ENCODE data around the gene INHBA. TPM values are rescaled to one million over a fixed set of nuclear protein-coding genes. Genes with fewer than 3 reads are reported as not detected.

Gene INHBA
- total and polyA plus RNA-seq, 9 of the 15 experiments (the other 6 are each of a cell fraction or from before 2014, with no cell fraction given): 0.02 to 0.04 TPM; not detected in 7

- no peak for TF ChIP-seq ZNF12 (CRISPR knock-in tag; IDR thresholded peaks at IDR 0.05)
- no peak for TF ChIP-seq CREM (IDR thresholded peaks at IDR 0.05; ENCODE audit: low read depth)
- TF ChIP-seq CREB3 (tag; conservative IDR thresholded peaks at IDR 0.05; ENCODE audit: low read depth): peak; percentile 94
- TF ChIP-seq ZNF589 (CRISPR knock-in tag; IDR thresholded peaks at IDR 0.05; ENCODE audit: low read depth): peak; percentile 60; the same call in 1 of the 2 replicates
- TF ChIP-seq ZNF408 (CRISPR knock-in tag; IDR thresholded peaks at IDR 0.05; ENCODE audit: low read depth): no peak
- no peak for TF ChIP-seq ZNF75A (CRISPR knock-in tag; IDR thresholded peaks at IDR 0.05)
- no peak for TF ChIP-seq ZBTB5 (IDR thresholded peaks at IDR 0.05)
- TF ChIP-seq LARP7 (IDR thresholded peaks at IDR 0.05): no peak
- TF ChIP-seq ZNF639 (CRISPR knock-in tag; conservative IDR thresholded peaks at IDR 0.05 in 1 of 2, IDR thresholded peaks at IDR 0.05 in 1 of 2): peak in 1 of 2 experiments; percentile 94; a peak in 2 of 4 replicates
- TF ChIP-seq ZBTB9 (CRISPR knock-in tag; IDR thresholded peaks at IDR 0.05): peak; percentile 54; the same call in 1 of the 2 replicates
- TF ChIP-seq ZNF444 (CRISPR knock-in tag; IDR thresholded peaks at IDR 0.05): no peak; the same call in 1 of the 2 replicates
- TF ChIP-seq NEUROD1 (IDR thresholded peaks at IDR 0.05; ENCODE audit: borderline replicate concordance, low read depth, low read length, partially characterized antibody): no peak
- no peak for TF ChIP-seq BMI1 (IDR thresholded peaks at IDR 0.05; ENCODE audit: low read length)
- TF ChIP-seq DNMT1 (IDR thresholded peaks at IDR 0.05): no peak
- no peak for TF ChIP-seq JUND (IDR thresholded peaks at IDR 0.05; ENCODE audit: borderline replicate concordance, low read depth, low read length)
- TF ChIP-seq JUND (tag; IDR thresholded peaks at IDR 0.05; ENCODE audit: borderline replicate concordance, low read depth, low read length): no peak
- peak; percentile 91 for TF ChIP-seq ERF (CRISPR knock-in tag; IDR thresholded peaks at IDR 0.05)
- TF ChIP-seq ZNF165 (CRISPR knock-in tag; IDR thresholded peaks at IDR 0.05; ENCODE audit: borderline replicate concordance): no peak
- TF ChIP-seq USF2 (CRISPR knock-in tag; IDR thresholded peaks at IDR 0.05): no peak
- TF ChIP-seq TCF3 (CRISPR knock-in tag; IDR thresholded peaks at IDR 0.05): no peak
- TF ChIP-seq MYC (IDR thresholded peaks at IDR 0.05; ENCODE audit: low read depth, low read length): no peak
- no peak for TF ChIP-seq MYC (CRISPR knock-in tag; IDR thresholded peaks at IDR 0.05; ENCODE audit: borderline replicate concordance, low read depth)
Measured at GRCh38 chr7:41750661-41751540, 48.0 kb upstream of the INHBA start (continued).
